MM.1S (cell line): Measurements from ENCODE around the gene ERLEC1.

Source experiments
- DNase-seq: peaks from one replicate; pipeline ENCODE4 v3.0.0-alpha.2; 2015
- H2AFZ ChIP-seq: fragments of 300-600 bp; sonication (generic); 2 replicates; pipeline ENCODE4 v1.6.0; 2016; ENCODE audit warnings: antibody characterized with exemption, low read length
- H3F3A ChIP-seq: fragments of 300-600 bp; sonication (generic); 2 replicates; pipeline ENCODE4 v1.6.1; 2016; ENCODE audit warnings: mild to moderate bottlenecking, antibody characterized with exemption, low read length, moderate library complexity, mixed read lengths; ENCODE audit not compliant: insufficient read depth
- H3K27ac ChIP-seq: fragments of 300-600 bp; sonication (generic); 2 replicates; pipeline ENCODE4 v1.5.1; 2016; ENCODE audit warnings: mild to moderate bottlenecking, low read length
- H3K27me3 ChIP-seq: fragments of 300-600 bp; sonication (generic); replicated peaks from 2 replicates; pipeline ENCODE4 v1.6.0; 2016; ENCODE audit warnings: low read length; ENCODE audit not compliant: insufficient read depth
- H3K36me3 ChIP-seq: fragments of 300-600 bp; sonication (generic); replicated peaks from 2 replicates; pipeline ENCODE4 v1.6.1; 2016; ENCODE audit warnings: mild to moderate bottlenecking, low read length, mixed read lengths; ENCODE audit not compliant: insufficient read depth
- H3K4me1 ChIP-seq: fragments of 300-600 bp; sonication (generic); 2 replicates; pipeline ENCODE4 v1.6.1; 2016; ENCODE audit warnings: low read length, mixed read lengths
- H3K4me2 ChIP-seq: fragments of 300-600 bp; sonication (generic); 2 replicates; pipeline ENCODE4 v1.6.0; 2016; ENCODE audit warnings: low read depth, low read length
- H3K4me3 ChIP-seq: fragments of 300-600 bp; sonication (generic); 2 replicates; pipeline ENCODE4 v1.5.1; 2016; ENCODE audit warnings: low read length, mixed read lengths
- H3K79me2 ChIP-seq: fragments of 300-600 bp; sonication (generic); 2 replicates; pipeline ENCODE4 v1.6.1; 2016; ENCODE audit warnings: mixed run types, low read length, mixed read lengths
- H3K9ac ChIP-seq: fragments of 300-600 bp; sonication (generic); 2 replicates; pipeline ENCODE4 v1.6.1; 2016; ENCODE audit warnings: low read length, mixed read lengths
- H3K9me2 ChIP-seq: fragments of 300-600 bp; sonication (generic); replicated peaks from 2 replicates; pipeline ENCODE4 v1.6.1; 2016; ENCODE audit warnings: mild to moderate bottlenecking, low read length, mixed read lengths; ENCODE audit not compliant: insufficient read depth
- H3K9me3 ChIP-seq: fragments of 300-600 bp; sonication (generic); replicated peaks from 2 replicates; pipeline ENCODE4 v1.6.1; 2016; ENCODE audit warnings: mild to moderate bottlenecking, low read length, mixed read lengths; ENCODE audit not compliant: insufficient read depth
- H4K20me1 ChIP-seq: fragments of 300-600 bp; sonication (generic); 2 replicates; pipeline ENCODE4 v1.6.1; 2016; ENCODE audit warnings: mild to moderate bottlenecking, low read length, moderate library complexity, mixed read lengths; ENCODE audit not compliant: insufficient read depth
- EZH2 ChIP-seq: fragments of 300-600 bp; sonication (generic); optimal IDR thresholded peaks from 2 replicates; pipeline ENCODE3; 2017; ENCODE audit warnings: low read depth, mild to moderate bottlenecking, antibody characterized with exemption, low read length, mixed read lengths
- EZH2phosphoT487 ChIP-seq: fragments of 300-600 bp; sonication (generic); IDR thresholded peaks from 2 replicates; pipeline ENCODE4 v1.6.1; 2018; ENCODE audit warnings: antibody characterized with exemption, low read length
- TF ChIP-seq, protein P1 (sequence below): fragments of 300-600 bp; sonication (generic); IDR thresholded peaks from 2 replicates; pipeline ENCODE4 v1.5.1; 2016; ENCODE audit warnings: antibody characterized with exemption, low read length, mixed read lengths

ERLEC1 gene, protein sequence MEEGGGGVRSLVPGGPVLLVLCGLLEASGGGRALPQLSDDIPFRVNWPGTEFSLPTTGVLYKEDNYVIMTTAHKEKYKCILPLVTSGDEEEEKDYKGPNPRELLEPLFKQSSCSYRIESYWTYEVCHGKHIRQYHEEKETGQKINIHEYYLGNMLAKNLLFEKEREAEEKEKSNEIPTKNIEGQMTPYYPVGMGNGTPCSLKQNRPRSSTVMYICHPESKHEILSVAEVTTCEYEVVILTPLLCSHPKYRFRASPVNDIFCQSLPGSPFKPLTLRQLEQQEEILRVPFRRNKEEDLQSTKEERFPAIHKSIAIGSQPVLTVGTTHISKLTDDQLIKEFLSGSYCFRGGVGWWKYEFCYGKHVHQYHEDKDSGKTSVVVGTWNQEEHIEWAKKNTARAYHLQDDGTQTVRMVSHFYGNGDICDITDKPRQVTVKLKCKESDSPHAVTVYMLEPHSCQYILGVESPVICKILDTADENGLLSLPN

DNA sequence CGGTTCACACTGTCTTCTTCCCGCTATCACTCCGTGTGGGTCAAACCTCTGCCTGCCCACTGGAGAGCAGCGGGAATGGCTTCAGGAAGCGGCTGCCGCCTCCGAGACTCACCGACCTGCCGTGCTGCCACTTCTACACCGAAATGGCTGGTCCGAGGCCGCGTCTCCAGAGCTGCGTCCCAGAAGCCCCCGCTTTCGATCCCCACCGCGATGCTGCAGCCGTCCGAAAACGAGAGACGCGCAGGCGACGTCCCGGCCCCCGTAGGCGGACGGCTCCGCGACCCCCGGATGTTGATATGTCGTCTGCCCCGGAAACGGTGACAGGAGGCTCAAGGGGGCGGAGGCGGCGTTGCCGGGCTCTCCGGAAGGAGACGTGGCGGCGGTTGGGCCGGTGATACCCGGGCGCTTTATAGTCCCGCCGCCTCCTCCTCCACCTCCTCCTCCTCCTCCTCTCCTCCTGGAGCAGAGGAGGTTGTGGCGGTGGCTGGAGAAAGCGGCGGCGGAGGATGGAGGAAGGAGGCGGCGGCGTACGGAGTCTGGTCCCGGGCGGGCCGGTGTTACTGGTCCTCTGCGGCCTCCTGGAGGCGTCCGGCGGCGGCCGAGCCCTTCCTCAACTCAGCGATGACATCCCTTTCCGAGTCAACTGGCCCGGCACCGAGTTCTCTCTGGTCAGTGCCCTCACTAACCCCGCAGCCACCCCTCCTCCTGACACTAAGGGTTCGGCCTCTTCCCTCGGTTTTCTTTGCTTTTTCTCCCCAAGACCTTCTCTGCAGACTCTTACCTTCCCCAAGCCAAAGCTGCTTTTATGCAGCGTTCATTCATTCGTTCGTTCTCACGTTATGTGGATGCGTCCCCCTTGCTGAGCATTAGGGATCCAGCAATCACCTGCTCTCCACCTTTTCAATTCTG lies at the start of gene ERLEC1, which contains the start of gene ASB3:
TSS of gene ERLEC1 (plus strand) at position 340 of the 909 bp plus-strand sequence. CDS start at position 507, 167 bp downstream.
TSS of gene ASB3 (minus strand) at position 249 of the 909 bp plus-strand sequence. CDS start 21,381 bp downstream, outside the sequence.
- DNase-seq, result peak; percentile 85
- Histone ChIP-seq H3K9me2 (no peaks in the 10 kb centered on the region), H3K4me1 (peaks cover 6% of the 10 kb centered on the region; the same call in 1 of the 2 replicates), H3K4me2 (peak within 1 kb of the TSS; percentile 75), H3K4me3 (peak within 1 kb of the TSS; percentile 87), H3K27me3 (no peaks in the 10 kb centered on the region), H2AFZ (peak within 1 kb of the TSS; percentile 93), H3K9ac (peak within 1 kb of the TSS; percentile 79), H4K20me1 (no peaks in the 10 kb centered on the region), H3K79me2 (peaks cover 100% of the 10 kb centered on the region), H3K36me3 (no peaks in the 10 kb centered on the region), H3K9me3 (no peaks in the 10 kb centered on the region), H3F3A (peaks cover 9% of the 10 kb centered on the region), H3K27ac (peak within 1 kb of the TSS; percentile 62)
- TF ChIP-seq EZH2phosphoT487 (no peak), EZH2 (no peak)
- TF ChIP-seq, protein P1, sequence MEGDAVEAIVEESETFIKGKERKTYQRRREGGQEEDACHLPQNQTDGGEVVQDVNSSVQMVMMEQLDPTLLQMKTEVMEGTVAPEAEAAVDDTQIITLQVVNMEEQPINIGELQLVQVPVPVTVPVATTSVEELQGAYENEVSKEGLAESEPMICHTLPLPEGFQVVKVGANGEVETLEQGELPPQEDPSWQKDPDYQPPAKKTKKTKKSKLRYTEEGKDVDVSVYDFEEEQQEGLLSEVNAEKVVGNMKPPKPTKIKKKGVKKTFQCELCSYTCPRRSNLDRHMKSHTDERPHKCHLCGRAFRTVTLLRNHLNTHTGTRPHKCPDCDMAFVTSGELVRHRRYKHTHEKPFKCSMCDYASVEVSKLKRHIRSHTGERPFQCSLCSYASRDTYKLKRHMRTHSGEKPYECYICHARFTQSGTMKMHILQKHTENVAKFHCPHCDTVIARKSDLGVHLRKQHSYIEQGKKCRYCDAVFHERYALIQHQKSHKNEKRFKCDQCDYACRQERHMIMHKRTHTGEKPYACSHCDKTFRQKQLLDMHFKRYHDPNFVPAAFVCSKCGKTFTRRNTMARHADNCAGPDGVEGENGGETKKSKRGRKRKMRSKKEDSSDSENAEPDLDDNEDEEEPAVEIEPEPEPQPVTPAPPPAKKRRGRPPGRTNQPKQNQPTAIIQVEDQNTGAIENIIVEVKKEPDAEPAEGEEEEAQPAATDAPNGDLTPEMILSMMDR, result no peak; the same call in 1 of the 2 replicates

DNA sequence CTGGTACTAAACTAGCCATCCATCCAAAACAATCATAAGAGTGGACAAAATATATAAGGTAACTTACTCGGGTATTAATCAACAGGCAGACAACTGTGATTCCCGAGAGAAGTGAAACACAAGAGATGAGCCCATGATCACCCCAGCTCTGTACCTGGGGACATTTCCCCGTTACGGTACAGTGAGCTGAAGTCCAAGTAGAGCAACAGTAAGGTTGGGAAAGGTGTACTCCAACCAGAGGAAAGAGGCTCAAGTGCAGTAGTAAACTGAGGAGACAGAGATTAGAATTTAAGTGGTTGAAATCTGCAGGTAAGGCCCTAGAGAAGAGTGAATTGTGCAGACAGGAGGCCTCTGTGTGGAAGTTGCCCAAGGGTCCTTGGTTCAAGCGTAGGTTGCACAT lies 49.8 kb upstream of the ERLEC1 start:
- no peaks in the 10 kb centered on the region for H3K36me3 ChIP-seq
- no peaks in the 10 kb centered on the region for H4K20me1 ChIP-seq
- no peak overlapping the region for H3K4me2 ChIP-seq
- H3K27ac ChIP-seq, result no peak overlapping the region
- H3K4me1 ChIP-seq, result peaks cover 1% of the 10 kb centered on the region
- H3K79me2 ChIP-seq, result no peaks in the 10 kb centered on the region
- no peak overlapping the region for H3K9ac ChIP-seq
- no peak overlapping the region for H3K4me3 ChIP-seq
- TF ChIP-seq, protein P1, result no peak
- no peak for TF ChIP-seq EZH2
- TF ChIP-seq EZH2phosphoT487, result no peak
- H3K27me3 ChIP-seq, result no peaks in the 10 kb centered on the region
- H3F3A ChIP-seq, result no peaks in the 10 kb centered on the region
- H2AFZ ChIP-seq, result no peak overlapping the region
- no peaks in the 10 kb centered on the region for H3K9me2 ChIP-seq
- no peak for DNase-seq
- no peaks in the 10 kb centered on the region for H3K9me3 ChIP-seq

DNA sequence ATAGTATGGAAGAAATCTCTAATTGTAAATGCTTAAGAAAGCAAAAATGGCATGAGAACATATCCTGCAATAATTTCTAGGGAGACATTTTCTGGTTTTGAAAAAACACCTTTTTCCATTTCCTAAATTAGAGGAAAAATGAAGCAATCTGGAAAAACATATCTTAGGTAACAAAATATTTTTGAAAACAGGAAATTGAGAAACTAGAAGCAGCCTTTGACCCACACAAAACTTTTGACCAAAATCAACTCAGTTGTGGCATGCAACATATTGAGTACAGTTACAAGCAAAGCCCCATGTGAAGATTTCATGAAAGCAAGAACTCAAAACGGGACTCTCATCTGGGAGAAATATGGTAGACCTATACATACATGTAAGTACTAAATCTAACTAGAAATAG lies 47.8 kb upstream of the ERLEC1 start:
- H3K79me2 ChIP-seq, result no peaks in the 10 kb centered on the region
- H4K20me1 ChIP-seq, result no peaks in the 10 kb centered on the region
- TF ChIP-seq EZH2phosphoT487 (no peak), EZH2 (no peak)
- TF ChIP-seq, protein P1, result no peak
- no peak overlapping the region for H2AFZ ChIP-seq
- no peaks in the 10 kb centered on the region for H3K9me3 ChIP-seq
- H3K27me3 ChIP-seq, result no peaks in the 10 kb centered on the region
- peaks cover 7% of the 10 kb centered on the region for H3K4me1 ChIP-seq
- no peak overlapping the region for H3K4me3 ChIP-seq
- DNase-seq, result no peak
- H3K36me3 ChIP-seq, result no peaks in the 10 kb centered on the region
- no peaks in the 10 kb centered on the region for H3F3A ChIP-seq
- H3K4me2 ChIP-seq, result no peak overlapping the region
- H3K27ac ChIP-seq, result no peak overlapping the region
- no peaks in the 10 kb centered on the region for H3K9me2 ChIP-seq
- H3K9ac ChIP-seq, result no peak overlapping the region
